CD8-positive, alpha-beta memory T cell (primary cell): ENCODE measurements around the gene SOBP. TPM values are rescaled to one million over a fixed set of nuclear protein-coding genes. Genes with fewer than 3 reads are reported as not detected.

ENCODE experiments used
- CTCF ChIA-PET: fragments of 350-600 bp; sonication (Branson Sonifier 250); formaldehyde crosslinking; loops from one replicate; lab custom pipeline; 2021; ENCODE audit warnings: antibody characterized with exemption; lab: Charles Lee
- POLR2A ChIA-PET: fragments of 350-600 bp; sonication (Branson Sonifier 250); formaldehyde crosslinking; loops from one replicate; lab custom pipeline; 2021; ENCODE audit warnings: antibody characterized with exemption; lab: Charles Lee
- DNase-seq, 5 donors: peaks; one replicate each; pipeline versions ENCODE4 v3.0.0 to v3.0.0-alpha.2; 2020 to 2022; ENCODE audit warnings: mixed read lengths in 1 of 5
- H3K27ac ChIP-seq: one replicate; pipeline ENCODE4 v1.7.0; 2013; ENCODE audit warnings: low read depth, mild to moderate bottlenecking, low read length, moderate library complexity
- H3K27me3 ChIP-seq: 2 replicates; pipeline ENCODE4 v1.7.0; 2013; ENCODE audit warnings: low read length, mild to moderate bottlenecking; ENCODE audit not compliant: insufficient read depth, poor library complexity, severe bottlenecking
- H3K36me3 ChIP-seq: 2 replicates; pipeline ENCODE4 v1.7.0; 2013; ENCODE audit warnings: mild to moderate bottlenecking, low read length, moderate library complexity; ENCODE audit not compliant: insufficient read depth
- H3K4me1 ChIP-seq: 2 replicates; pipeline ENCODE4 v1.7.0; 2013; ENCODE audit warnings: mild to moderate bottlenecking, low read length, moderate library complexity; ENCODE audit not compliant: insufficient read depth
- H3K4me3 ChIP-seq: 2 replicates; pipeline ENCODE4 v1.7.0; 2013; ENCODE audit warnings: mild to moderate bottlenecking, low read length
- H3K9me3 ChIP-seq: 2 replicates; pipeline ENCODE4 v1.7.0; 2013; ENCODE audit warnings: mild to moderate bottlenecking, low read length
- H3K27ac Mint-ChIP-seq, 8 donors: one replicate each; pipeline ENCODE4 v1.8.0; 2020 to 2021; ENCODE audit warnings: mixed read lengths in 8 of 8, mild to moderate bottlenecking in 6 of 8, inconsistent platforms in 3 of 8, moderate library complexity in 3 of 8
- H3K27me3 Mint-ChIP-seq, 2 donors: one replicate each; pipeline ENCODE4 v1.8.0; 2020 to 2021; ENCODE audit warnings: mixed read lengths in 2 of 2, mild to moderate bottlenecking in 1 of 2, moderate library complexity in 1 of 2
- H3K36me3 Mint-ChIP-seq, 3 donors: one replicate each; pipeline ENCODE4 v1.8.0; 2020 to 2021; ENCODE audit warnings: mixed read lengths in 3 of 3, inconsistent platforms in 1 of 3, mild to moderate bottlenecking in 1 of 3
- H3K4me1 Mint-ChIP-seq, 3 donors: one replicate each; pipeline ENCODE4 v1.8.0; 2020 to 2021; ENCODE audit warnings: mixed read lengths in 3 of 3, inconsistent platforms in 1 of 3, mild to moderate bottlenecking in 1 of 3
- H3K4me3 Mint-ChIP-seq, 7 donors: one replicate each; pipeline ENCODE4 v1.8.0; 2020 to 2021; ENCODE audit warnings: mixed read lengths in 7 of 7, mild to moderate bottlenecking in 6 of 7, moderate library complexity in 4 of 7, inconsistent platforms in 2 of 7
- H3K9me3 Mint-ChIP-seq, 5 donors: one replicate each; pipeline ENCODE4 v1.8.0; 2020 to 2022; ENCODE audit warnings: mixed read lengths in 5 of 5, mild to moderate bottlenecking in 3 of 5, moderate library complexity in 2 of 5, inconsistent platforms in 1 of 5
- polyA plus RNA-seq: library from polyadenylated mRNA; unstranded; fragments of 300-500 nt; fragmentation: Illumina TruSeq; gene quantifications from one replicate; pipeline ENCODE4 v1.2.3, GENCODE V29; 2021
- total RNA-seq, 2 experiments: library from RNA; stranded (reverse); gene quantifications; one replicate each; pipeline ENCODE4 v1.2.3, GENCODE V29; 2021

Gene SOBP
- total and polyA plus RNA-seq, 3 experiments from 2014 or later: 0.30 to 1.0 (median 0.79) TPM

DNA sequence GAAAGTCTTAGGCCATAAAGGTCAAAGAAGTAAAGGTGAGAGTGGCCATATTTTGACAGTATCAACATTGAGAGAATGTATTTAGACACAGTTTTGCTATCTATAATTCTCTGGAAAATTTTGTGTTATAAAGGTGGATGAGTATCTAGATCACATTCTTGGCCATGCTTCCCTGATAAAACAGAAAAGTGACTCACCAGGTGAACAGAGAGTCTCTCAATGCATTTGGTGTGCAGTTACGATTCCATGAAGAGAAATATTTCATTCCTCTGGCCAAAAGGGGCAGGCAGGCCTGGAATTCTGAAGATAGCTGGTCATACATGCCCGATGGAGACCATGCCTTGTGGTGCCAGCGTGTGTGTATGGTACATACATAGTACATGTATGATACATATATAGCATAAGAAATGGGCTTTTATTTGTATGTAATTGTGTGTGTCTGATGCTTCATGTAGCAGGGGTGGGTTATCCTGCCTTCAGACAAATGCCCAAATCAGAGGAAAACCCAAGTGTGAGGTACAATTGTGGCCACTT, 164.0 kb downstream of the SOBP start:
- CTCF ChIA-PET: interaction anchor here (1.4 kb wide), 1 partner anchor 195 kb away, joined by 3 read pairs; no protein-coding TSS in a partner anchor
- H3K4me3 Mint-ChIP-seq: no peak overlapping the region
- no peak overlapping the region for H3K27ac ChIP-seq

DNA sequence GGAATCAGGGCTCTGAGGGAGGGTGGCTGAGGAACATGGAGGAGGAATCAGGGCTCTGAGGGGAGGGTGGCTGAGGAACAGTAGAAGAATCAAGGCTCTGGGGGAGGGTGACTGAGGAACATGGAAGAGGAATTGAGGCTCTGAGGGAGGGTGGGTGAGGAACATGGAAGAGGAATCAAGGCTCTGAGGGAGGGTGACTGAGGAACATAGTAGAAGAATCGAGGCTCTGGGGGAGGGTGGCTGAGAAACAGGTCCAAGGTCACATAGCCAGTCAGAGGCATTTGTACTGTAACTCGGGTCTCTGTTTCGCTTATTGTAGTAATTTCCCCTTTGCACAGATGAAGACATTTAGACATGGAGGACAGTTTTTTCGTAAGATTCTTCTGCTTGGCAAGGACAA, 164.8 kb downstream of the SOBP start:
- Histone ChIP-seq H3K27me3 (no peaks in the 10 kb centered on the region), H3K36me3 (no peaks in the 10 kb centered on the region), H3K27ac (no peak overlapping the region), H3K4me3 (no peak overlapping the region), H3K9me3 (no peaks in the 10 kb centered on the region), H3K4me1 (peaks cover 24% of the 10 kb centered on the region)
- Mint-ChIP-seq H3K27ac (no peak overlapping the region), H3K36me3 (peaks cover 0 to 11% (median 0%) of the 10 kb centered on the region in 3 donors), H3K27me3 (peaks cover 0 to 5% of the 10 kb centered on the region in 2 donors), H3K4me3 (no peak overlapping the region), H3K4me1 (peaks cover 34 to 39% (median 35%) of the 10 kb centered on the region in 3 donors), H3K9me3 (no peaks in the 10 kb centered on the region)
- ChIA-PET CTCF (no interaction called here), POLR2A (no interaction called here)
- DNase-seq: no peak

More for the DNA sequence above, 164.0 kb downstream of the SOBP start:
- Mint-ChIP-seq H3K27me3 (peaks cover 0 to 5% of the 10 kb centered on the region in 2 donors), H3K4me1 (peaks cover 30 to 33% (median 31%) of the 10 kb centered on the region in 3 donors), H3K9me3 (no peaks in the 10 kb centered on the region), H3K36me3 (peaks cover 0 to 11% (median 0%) of the 10 kb centered on the region in 3 donors), H3K27ac (peak overlapping the region in 1 of 8 donors; percentile 42)
- no peak for DNase-seq
- POLR2A ChIA-PET: no interaction called here
- no peaks in the 10 kb centered on the region for H3K9me3 ChIP-seq
- H3K36me3 ChIP-seq: no peaks in the 10 kb centered on the region
- H3K27me3 ChIP-seq: no peaks in the 10 kb centered on the region
- peaks cover 24% of the 10 kb centered on the region for H3K4me1 ChIP-seq
- no peak overlapping the region for H3K4me3 ChIP-seq

DNA sequence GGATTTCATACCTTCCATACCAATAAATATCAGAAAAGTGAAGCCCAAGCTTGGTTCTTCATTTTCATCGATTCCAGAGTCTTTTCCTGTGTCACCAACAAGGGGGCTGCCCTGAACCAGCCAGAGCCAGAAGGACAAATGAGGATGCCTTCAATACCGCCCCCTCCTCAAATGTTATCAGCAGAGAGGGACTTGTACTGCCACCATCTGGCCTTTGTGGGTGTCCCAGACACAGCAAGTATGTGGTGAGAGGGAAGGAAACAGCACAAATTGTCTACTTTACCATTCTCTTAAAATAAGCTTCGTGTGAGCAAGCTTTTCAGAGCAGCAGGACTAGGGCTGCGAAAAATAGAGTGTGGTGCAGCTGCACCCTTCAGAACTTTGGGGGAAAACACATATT, 165.3 kb downstream of the SOBP start:
- ChIA-PET POLR2A (no interaction called here), CTCF (no interaction called here)
- H3K27ac ChIP-seq: no peak overlapping the region
- H3K9me3 ChIP-seq: no peaks in the 10 kb centered on the region
- peaks cover 0 to 11% (median 0%) of the 10 kb centered on the region in 3 donors for H3K36me3 Mint-ChIP-seq
- H3K4me3 ChIP-seq: no peak overlapping the region
- H3K27me3 ChIP-seq: no peaks in the 10 kb centered on the region
- H3K36me3 ChIP-seq: no peaks in the 10 kb centered on the region
- no peak for DNase-seq
- H3K4me1 Mint-ChIP-seq: peaks cover 34 to 39% (median 37%) of the 10 kb centered on the region in 3 donors
- no peak overlapping the region for H3K27ac Mint-ChIP-seq
- H3K9me3 Mint-ChIP-seq: no peaks in the 10 kb centered on the region
- no peak overlapping the region for H3K4me3 Mint-ChIP-seq
- peaks cover 24% of the 10 kb centered on the region for H3K4me1 ChIP-seq
- peaks cover 0 to 5% of the 10 kb centered on the region in 2 donors for H3K27me3 Mint-ChIP-seq

DNA sequence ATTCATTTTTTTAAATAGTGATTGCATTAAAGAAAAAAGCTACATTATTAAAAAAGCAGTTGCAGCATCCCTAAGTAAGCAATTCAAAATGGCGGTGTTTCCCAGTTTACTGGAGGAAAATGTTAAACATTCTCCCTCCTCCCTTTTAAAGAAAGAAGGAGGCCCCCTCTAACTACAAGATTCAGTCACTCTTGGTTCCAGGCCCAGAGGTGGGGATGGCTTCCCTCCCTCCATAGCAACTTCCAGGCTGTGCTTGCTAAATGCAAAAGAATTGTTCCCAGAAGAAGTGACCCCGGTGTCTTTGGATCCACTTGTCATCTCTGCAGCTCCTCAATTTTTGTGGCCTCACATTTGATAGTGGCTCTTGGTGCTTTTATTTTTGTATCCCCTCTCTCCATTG, 165.9 kb downstream of the SOBP start:
- Histone ChIP-seq H3K4me1 (peaks cover 24% of the 10 kb centered on the region), H3K4me3 (no peak overlapping the region), H3K9me3 (no peaks in the 10 kb centered on the region), H3K27ac (no peak overlapping the region), H3K27me3 (no peaks in the 10 kb centered on the region), H3K36me3 (no peaks in the 10 kb centered on the region)
- Mint-ChIP-seq H3K4me3 (no peak overlapping the region), H3K9me3 (no peaks in the 10 kb centered on the region), H3K4me1 (peaks cover 34 to 39% (median 37%) of the 10 kb centered on the region in 3 donors), H3K27ac (peak overlapping the region in 2 of 8 donors; percentile 13 to 22), H3K36me3 (peaks cover 0 to 11% (median 0%) of the 10 kb centered on the region in 3 donors), H3K27me3 (peaks cover 0 to 5% of the 10 kb centered on the region in 2 donors)
- ChIA-PET CTCF (interaction anchor here (1.6 kb wide), 1 partner anchor 20 kb away, joined by 5 read pairs; no protein-coding TSS in a partner anchor), POLR2A (no interaction called here)
- DNase-seq: no peak

DNA sequence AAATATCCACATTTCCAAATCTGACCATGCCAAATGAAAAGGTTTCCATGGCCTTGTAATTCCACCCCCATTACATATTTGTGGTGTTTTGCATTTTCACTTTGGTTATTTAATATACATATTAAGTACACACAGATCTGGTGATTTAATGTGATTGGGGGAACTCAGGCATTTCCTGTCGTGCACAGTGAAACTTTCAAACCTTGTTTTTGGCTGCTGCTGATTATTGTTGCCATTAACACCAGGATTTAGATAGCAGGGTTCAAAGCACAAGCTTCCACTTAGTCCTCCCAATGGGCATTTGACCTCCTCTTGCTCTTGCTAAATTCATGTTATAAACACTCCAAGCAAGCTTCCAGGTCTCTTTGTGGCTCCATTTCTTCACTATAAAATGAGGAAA, 166.5 kb downstream of the SOBP start:
- Mint-ChIP-seq H3K36me3 (peaks cover 0 to 8% (median 0%) of the 10 kb centered on the region in 3 donors), H3K27ac (peak overlapping the region in 4 of 8 donors; percentile 21 to 79 (median 76)), H3K9me3 (no peaks in the 10 kb centered on the region), H3K4me3 (peak overlapping the region in 2 of 7 donors; percentile 85 to 88), H3K27me3 (peaks cover 0 to 5% of the 10 kb centered on the region in 2 donors), H3K4me1 (peaks cover 34 to 39% (median 37%) of the 10 kb centered on the region in 3 donors)
- no peak for DNase-seq
- Histone ChIP-seq H3K27me3 (no peaks in the 10 kb centered on the region), H3K27ac (no peak overlapping the region), H3K36me3 (no peaks in the 10 kb centered on the region), H3K4me3 (no peak overlapping the region), H3K4me1 (peaks cover 24% of the 10 kb centered on the region), H3K9me3 (no peaks in the 10 kb centered on the region)
- ChIA-PET CTCF (interaction anchor here (1.1 to 1.6 kb wide), 2 partner anchors 21 to 37 kb away, joined by 4 to 5 read pairs; no protein-coding TSS in a partner anchor), POLR2A (interaction anchor here (0.6 to 1.1 kb wide), 2 partner anchors 38 to 482 kb away, joined by 3 to 11 read pairs; no protein-coding TSS in a partner anchor)

DNA sequence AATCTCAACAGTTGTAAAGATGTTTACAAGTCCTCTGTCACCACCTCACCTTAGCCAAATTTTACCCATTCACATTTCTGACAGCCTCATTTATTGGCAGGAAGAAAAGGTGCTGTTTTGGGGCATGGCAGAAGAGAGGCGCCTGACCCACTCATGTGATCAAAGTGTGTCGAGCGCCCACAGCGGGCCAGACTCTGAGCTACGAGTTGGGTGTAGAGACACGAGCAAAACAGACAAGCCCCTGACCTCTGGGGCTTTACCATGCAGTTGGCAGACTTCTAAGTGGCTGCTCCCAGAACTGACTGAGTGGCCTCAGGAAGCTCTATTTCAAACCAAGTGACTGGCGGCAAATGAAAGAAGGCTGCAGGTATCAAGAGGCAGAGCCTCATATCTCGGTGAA, 167.0 kb downstream of the SOBP start:
- DNase-seq: peak in 1 of 5 donors; percentile 7
- Histone ChIP-seq H3K9me3 (no peaks in the 10 kb centered on the region), H3K27me3 (no peaks in the 10 kb centered on the region), H3K36me3 (no peaks in the 10 kb centered on the region), H3K4me3 (no peak overlapping the region), H3K27ac (no peak overlapping the region), H3K4me1 (peaks cover 24% of the 10 kb centered on the region)
- ChIA-PET POLR2A (interaction anchor here (0.6 to 1.1 kb wide), 2 partner anchors 38 to 482 kb away, joined by 3 to 11 read pairs; no protein-coding TSS in a partner anchor), CTCF (interaction anchor here (0.7 to 1.6 kb wide), 5 partner anchors 21 to 196 kb away, joined by 3 to 5 read pairs (median 3); no protein-coding TSS in a partner anchor)
- H3K9me3 Mint-ChIP-seq: no peaks in the 10 kb centered on the region
- H3K4me1 Mint-ChIP-seq: peaks cover 34 to 39% (median 37%) of the 10 kb centered on the region in 3 donors
- peak overlapping the region; percentile 17 to 83 (median 60) for H3K27ac Mint-ChIP-seq
- peak overlapping the region; percentile 26 to 88 (median 81) for H3K4me3 Mint-ChIP-seq
- H3K36me3 Mint-ChIP-seq: peaks cover 0 to 3% (median 0%) of the 10 kb centered on the region in 3 donors
- peaks cover 0 to 5% of the 10 kb centered on the region in 2 donors for H3K27me3 Mint-ChIP-seq

DNA sequence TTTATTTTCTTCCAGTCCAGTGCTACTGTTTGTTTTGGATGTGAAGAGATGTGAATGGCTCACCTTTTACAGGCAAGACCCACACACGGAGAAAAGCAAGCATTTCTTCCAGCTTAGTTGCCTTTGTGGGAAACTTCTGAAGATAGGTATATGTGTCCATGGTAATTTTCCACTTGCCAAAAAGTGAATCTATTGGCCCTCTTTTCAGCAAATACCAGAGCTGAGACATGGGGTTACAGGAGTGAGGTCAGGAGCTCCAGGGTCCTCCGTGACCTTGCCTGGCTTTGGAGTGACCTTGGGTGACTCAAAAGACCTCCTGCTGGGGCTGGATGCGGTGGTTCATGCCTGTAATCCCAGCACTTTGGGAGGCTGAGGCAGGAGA, 167.4 kb downstream of the SOBP start:
- ChIA-PET CTCF (interaction anchor here (0.7 to 1.6 kb wide), 9 partner anchors 14 to 196 kb away, joined by 3 to 6 read pairs (median 4); no protein-coding TSS in a partner anchor), POLR2A (interaction anchor here (1.1 kb wide), 2 partner anchors 9 to 39 kb away, joined by 3 read pairs; no protein-coding TSS in a partner anchor)
- peak overlapping the region; percentile 69 to 91 (median 85) for H3K4me3 Mint-ChIP-seq
- no peaks in the 10 kb centered on the region for H3K9me3 Mint-ChIP-seq
- H3K36me3 ChIP-seq: no peaks in the 10 kb centered on the region
- no peaks in the 10 kb centered on the region for H3K9me3 ChIP-seq
- H3K27ac Mint-ChIP-seq: peak overlapping the region in 5 of 8 donors; percentile 74 to 83 (median 78)
- H3K27me3 Mint-ChIP-seq: peaks cover 0 to 5% of the 10 kb centered on the region in 2 donors
- peaks cover 24% of the 10 kb centered on the region for H3K4me1 ChIP-seq
- H3K4me3 ChIP-seq: peak overlapping the region; percentile 59
- no peaks in the 10 kb centered on the region for H3K36me3 Mint-ChIP-seq
- H3K27me3 ChIP-seq: no peaks in the 10 kb centered on the region
- no peak for DNase-seq
- H3K4me1 Mint-ChIP-seq: peaks cover 34 to 39% (median 37%) of the 10 kb centered on the region in 3 donors
- no peak overlapping the region for H3K27ac ChIP-seq
